GM12891 (cell line): ENCODE measurements around the gene AUNIP.

Experiments used
- POLR2A ChIP-seq: IDR thresholded peaks from 2 replicates; pipeline ENCODE4 v1.6.1; 2011; ENCODE audit warnings: low read depth, low read length, control low read depth
- TAF1 ChIP-seq: IDR thresholded peaks from 2 replicates; pipeline ENCODE4 v1.6.1; 2011; ENCODE audit warnings: low read depth, low read length, control low read depth

DNA sequence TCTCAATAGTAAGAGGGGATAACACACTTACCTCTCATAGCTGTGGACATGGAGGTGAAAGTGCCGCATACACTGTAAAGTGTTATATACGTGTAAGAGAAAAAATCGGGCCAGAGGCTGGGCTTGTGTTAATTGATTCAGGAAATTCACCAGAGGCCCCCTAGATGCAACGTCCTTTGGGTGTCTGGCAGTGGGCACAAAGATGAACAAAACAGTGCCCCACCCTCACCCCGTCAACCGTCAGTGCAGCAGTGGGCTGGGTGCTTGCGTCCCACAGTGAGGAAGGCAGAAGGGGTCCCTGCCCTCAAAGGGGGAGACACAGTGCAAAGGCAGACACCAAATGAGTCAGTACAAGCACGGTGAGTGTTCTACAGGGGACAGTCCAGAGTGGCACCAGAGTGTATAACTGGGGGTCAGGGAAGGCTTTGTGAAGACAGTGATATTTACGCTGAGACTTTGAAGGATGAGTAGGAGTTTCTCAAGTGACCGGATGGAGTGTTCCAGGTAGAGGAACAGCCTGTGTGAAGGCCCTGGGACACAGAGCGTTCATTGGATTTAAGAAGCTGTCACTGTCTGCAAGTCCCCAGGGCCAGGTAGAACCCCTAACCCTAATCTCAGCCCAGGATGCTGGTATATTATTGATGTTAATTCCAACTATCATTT, 46.1 kb downstream of the AUNIP start:
- no peak for TF ChIP-seq POLR2A
- no peak for TF ChIP-seq TAF1
